PC-3 (cell line): ENCODE measurements around the gene RCAN2.

ENCODE experiments used
- EZH2 ChIP-seq: fragments of 300-600 bp; sonication (generic); IDR thresholded peaks from one replicate; pipeline ENCODE4 v1.6.1; 2017; ENCODE audit warnings: antibody characterized with exemption, mild to moderate bottlenecking, low read length; ENCODE audit not compliant: unreplicated experiment
- EZH2phosphoT487 ChIP-seq: fragments of 300-600 bp; sonication (generic); IDR thresholded peaks from 2 replicates; pipeline ENCODE4 v1.6.1; 2018; ENCODE audit warnings: mild to moderate bottlenecking, antibody characterized with exemption, low read length, borderline replicate concordance

DNA sequence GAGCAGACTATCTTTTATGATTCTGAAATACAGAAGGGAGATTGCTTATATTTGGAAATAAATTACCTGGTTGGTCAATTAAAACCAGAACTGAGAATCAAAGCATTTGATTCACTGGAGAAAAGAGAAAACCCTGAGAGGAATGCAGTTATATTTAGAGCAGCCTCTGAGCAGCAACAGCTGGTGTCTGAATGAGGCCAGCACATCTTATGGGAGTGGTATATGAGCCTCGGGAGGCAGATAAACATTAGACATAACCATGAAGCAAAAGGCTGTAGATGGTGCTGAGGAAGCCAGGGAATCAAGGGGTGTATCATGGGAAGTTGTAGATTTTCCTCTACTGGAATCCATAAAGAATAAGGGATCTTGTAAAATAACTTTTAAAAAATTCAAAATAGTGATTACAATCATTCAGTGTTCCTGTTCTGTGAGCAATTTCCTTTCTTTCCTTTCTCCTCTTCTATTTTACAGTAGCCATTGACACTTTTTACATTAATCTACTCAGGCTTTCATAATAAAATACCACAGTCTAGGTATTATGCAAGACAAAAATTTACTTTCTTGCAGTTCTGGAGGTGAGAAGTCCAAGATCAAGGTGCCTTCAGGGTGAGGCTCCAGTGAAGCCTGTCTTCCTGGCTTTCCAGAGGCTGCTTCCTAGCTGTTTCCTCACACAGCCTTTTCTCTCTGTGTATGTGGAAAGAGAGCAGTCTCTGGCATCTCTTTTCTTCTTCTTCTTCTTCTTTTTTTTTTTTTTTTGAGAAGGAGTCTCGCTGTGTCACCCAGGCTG is 287.7 kb downstream of the RCAN2 start:
- no peak for TF ChIP-seq EZH2
- TF ChIP-seq EZH2phosphoT487 = no peak
